Right cardiac atrium (tissue), 5 donors: ENCODE results near the gene CDK1. TPM values are rescaled to one million over a fixed set of nuclear protein-coding genes. Genes with fewer than 3 reads are reported as not detected.

Experiments
- ATAC-seq, 2 donors: fragments of 200-7000 bp; cut with Tn5 transposase; one replicate each; pipeline versions ENCODE4 v1.8.0 to v1.9.1; 2020; ENCODE audit warnings: moderate library complexity in 2 of 2, mild to moderate bottlenecking in 1 of 2
- DNase-seq, 3 donors: peaks; one replicate each; pipeline ENCODE4 v3.0.0-alpha.2; 2020
- H3K27ac ChIP-seq: one replicate; pipeline ENCODE4 v1.5.1; 2013; ENCODE audit warnings: mild to moderate bottlenecking, low read length, control low read depth, moderate library complexity
- H3K27me3 ChIP-seq: one replicate; pipeline ENCODE4 v1.6.1; 2013; ENCODE audit not compliant: control insufficient read depth, insufficient read depth
- H3K4me1 ChIP-seq: one replicate; pipeline ENCODE4 v1.6.1; 2013; ENCODE audit warnings: low read length; ENCODE audit not compliant: control insufficient read depth, insufficient read depth
- H3K4me3 ChIP-seq: one replicate; pipeline ENCODE4 v1.5.1; 2013; ENCODE audit warnings: low read length, control low read depth
- H3K9me3 ChIP-seq: one replicate; pipeline ENCODE4 v1.6.1; 2013; ENCODE audit warnings: low read length; ENCODE audit not compliant: control insufficient read depth
- WGBS: extraction: QIAGEN DNeasy Blood & Tissue Kit; methylation state at CpG from one replicate; pipeline ENCODE4 v1.1.7; 2013; 5-methylcytosine and 5-hydroxymethylcytosine counted together
- intact Hi-C, 4 donors: fragments of 100-400 bp; cut with DNase I; formaldehyde crosslinking; loops; one replicate each; pipeline versions ENCODE4 v1.11.0 to v1.14.0; 2022 to 2023
- long read RNA-seq, 4 donors: library from polyadenylated mRNA; unstranded; transcript quantifications; one replicate each; pipeline ENCODE4 v2.0.0, GENCODE V29; 2020 to 2021
- polyA plus RNA-seq: library from polyadenylated mRNA; stranded (reverse); fragments of 200-250 nt; gene quantifications from one replicate; pipeline ENCODE4 v1.2.3, GENCODE V29; 2013
- total RNA-seq, 4 donors: library from RNA; stranded (reverse); fragmentation: NEBNext Ultra II Directional; extraction: Animal tissue kit (Norgen Biotek cat#: 25700); gene quantifications; one replicate each; pipeline ENCODE4 v1.2.1, GENCODE V29; 2021
- donor health status: healthy with polysubstance abuse.
- donor health status: DM: no; HTN: yes; CAD: no.
- donor health status: DM: no; HTN: no; CAD: no.
- donor health status: DM: no; HTN: yes; CAD: no; lungs with severe emphysema.
- donor health status: DM: yes; HTN: yes; CAD: no.

The CDK1 gene
- total RNA-seq (1 to 10 TPM in 3 of 4 donors, under 1 TPM in 1; 0.58 to 4.6 (median 2.7) TPM), polyA plus RNA-seq (1.5 TPM)
- long read RNA-seq, donor 1, partial matches to known transcripts = 0 of 2 reads
- long read RNA-seq, donor 1, other reads (novel, unspliced or antisense) = 1 of 2 reads
- long read RNA-seq, donor 2, partial matches to known transcripts = 0 of 3 reads
- long read RNA-seq, donor 2, other reads (novel, unspliced or antisense) = 1 of 3 reads
- long read RNA-seq, donor 3, partial matches to known transcripts = 0 of 1 reads
- long read RNA-seq, donor 3, other reads (novel, unspliced or antisense) = 1 of 1 reads
- long read RNA-seq, donor 4, partial matches to known transcripts = 0 of 2 reads
- long read RNA-seq, donor 4, other reads (novel, unspliced or antisense) = 1 of 2 reads

GRCh38 chr10:60778214-60778970 is at the start of gene CDK1:
TSS of gene CDK1 (plus strand) at chr10:60778478. CDS start at chr10:60780166, 1,688 bp downstream.
- ATAC-seq (peak; percentile 100), DNase-seq (peak; percentile 98 to 99 (median 98))
- Histone ChIP-seq H3K4me1 (no peaks in the 10 kb centered on the region), H3K27ac (no peak within 1 kb of the TSS), H3K4me3 (peak within 1 kb of the TSS; percentile 82), H3K9me3 (no peaks in the 10 kb centered on the region), H3K27me3 (no peaks in the 10 kb centered on the region)
- under 1% methylated on average over 58 of the region's 58 CpGs for WGBS
- intact Hi-C loops = no loop called here

GRCh38 chr10:60729106-60729505 is 49.2 kb upstream of the CDK1 start:
- H3K27me3 ChIP-seq = no peaks in the 10 kb centered on the region
- ATAC-seq = no peak
- no peak for DNase-seq

GRCh38 chr10:60731134-60731885 is 47.0 kb upstream of the CDK1 start:
- Histone ChIP-seq H3K9me3 (no peaks in the 10 kb centered on the region), H3K27ac (no peak overlapping the region), H3K4me3 (no peak overlapping the region), H3K27me3 (no peaks in the 10 kb centered on the region), H3K4me1 (peaks cover 2% of the 10 kb centered on the region)
- ATAC-seq (no peak), DNase-seq (no peak)
- WGBS = 79% methylated on average over 3 of the region's 3 CpGs
- intact Hi-C loops = no loop called here

More at GRCh38 chr10:60729106-60729505, 49.2 kb upstream of the CDK1 start:
- no peak overlapping the region for H3K27ac ChIP-seq
- H3K4me1 ChIP-seq = peaks cover 2% of the 10 kb centered on the region
- intact Hi-C loops = no loop called here
- H3K9me3 ChIP-seq = no peaks in the 10 kb centered on the region
- no peak overlapping the region for H3K4me3 ChIP-seq

- Histone ChIP-seq H3K4me1 (peaks cover 2% of the 10 kb centered on the region), H3K27ac (no peak overlapping the region), H3K4me3 (peak overlapping the region; percentile 82), H3K9me3 (no peaks in the 10 kb centered on the region), H3K27me3 (no peaks in the 10 kb centered on the region)
- WGBS = 34% methylated on average over 20 of the region's 20 CpGs
- intact Hi-C loops = no loop called here
- no peak for DNase-seq
- no peak for ATAC-seq
Observed at GRCh38 chr10:60732198-60732806, 46.0 kb upstream of the CDK1 start.

- no peak overlapping the region for H3K27ac ChIP-seq
- no peaks in the 10 kb centered on the region for H3K27me3 ChIP-seq
- H3K4me3 ChIP-seq = peak overlapping the region; percentile 82
- H3K9me3 ChIP-seq = no peaks in the 10 kb centered on the region
- 1% methylated on average over 60 of the region's 60 CpGs for WGBS
- DNase-seq (peak in 2 of 3 donors; percentile 51 to 65), ATAC-seq (peak; percentile 43 to 74)
- intact Hi-C loops = no loop called here
- peaks cover 2% of the 10 kb centered on the region for H3K4me1 ChIP-seq
Observed at GRCh38 chr10:60732807-60733516, 45.3 kb upstream of the CDK1 start.

- DNase-seq = no peak
- intact Hi-C loops = no loop called here
- H3K4me1 ChIP-seq = peaks cover 2% of the 10 kb centered on the region
- H3K4me3 ChIP-seq = peak overlapping the region; percentile 82
- H3K27ac ChIP-seq = no peak overlapping the region
- 3% methylated on average over 17 of the region's 17 CpGs for WGBS
- no peaks in the 10 kb centered on the region for H3K27me3 ChIP-seq
- no peaks in the 10 kb centered on the region for H3K9me3 ChIP-seq
- peak in 1 of 2 donors; percentile 75 for ATAC-seq
Observed at GRCh38 chr10:60733517-60733822, 44.8 kb upstream of the CDK1 start.

GRCh38 chr10:60733826-60734225 is 44.5 kb upstream of the CDK1 start:
- 72% methylated on average over 11 of the region's 11 CpGs for WGBS
- H3K27me3 ChIP-seq = no peaks in the 10 kb centered on the region

GRCh38 chr10:60734226-60734625 is 44.1 kb upstream of the CDK1 start:
- intact Hi-C loops = no loop called here
- Histone ChIP-seq H3K27me3 (no peaks in the 10 kb centered on the region), H3K9me3 (no peaks in the 10 kb centered on the region), H3K27ac (no peak overlapping the region), H3K4me3 (no peak overlapping the region), H3K4me1 (peaks cover 2% of the 10 kb centered on the region)
- DNase-seq (no peak), ATAC-seq (no peak)
- WGBS = 92% methylated on average over 3 of the region's 3 CpGs

More at GRCh38 chr10:60733826-60734225, 44.5 kb upstream of the CDK1 start:
- H3K4me3 ChIP-seq = peak overlapping the region; percentile 82
- intact Hi-C loops = no loop called here
- peaks cover 2% of the 10 kb centered on the region for H3K4me1 ChIP-seq
- no peak for DNase-seq
- no peak overlapping the region for H3K27ac ChIP-seq
- H3K9me3 ChIP-seq = no peaks in the 10 kb centered on the region
- ATAC-seq = no peak

GRCh38 chr10:60735244-60735643 is 43.0 kb upstream of the CDK1 start:
- intact Hi-C loops = no loop called here
- no peak for ATAC-seq
- peaks cover 2% of the 10 kb centered on the region for H3K4me1 ChIP-seq
- no peak overlapping the region for H3K27ac ChIP-seq
- H3K9me3 ChIP-seq = no peaks in the 10 kb centered on the region
- WGBS = 80% methylated on average over 2 of the region's 2 CpGs
- no peaks in the 10 kb centered on the region for H3K27me3 ChIP-seq
- DNase-seq = no peak
- no peak overlapping the region for H3K4me3 ChIP-seq

GRCh38 chr10:60737242-60737641 is 41.0 kb upstream of the CDK1 start:
- no peak overlapping the region for H3K27ac ChIP-seq
- no peaks in the 10 kb centered on the region for H3K27me3 ChIP-seq
- H3K4me3 ChIP-seq = no peak overlapping the region
- DNase-seq (no peak), ATAC-seq (no peak)
- H3K9me3 ChIP-seq = no peaks in the 10 kb centered on the region
- WGBS = 82% methylated on average over 5 of the region's 5 CpGs
- H3K4me1 ChIP-seq = peaks cover 2% of the 10 kb centered on the region
- intact Hi-C loops = no loop called here
